Measurements from ENCODE around the gene RBM19.

Gene RBM19

GRCh38 chr12:113852264-113852663 lies 113.9 kb downstream of the RBM19 start:
- TF ChIP-seq, protein P1, sequence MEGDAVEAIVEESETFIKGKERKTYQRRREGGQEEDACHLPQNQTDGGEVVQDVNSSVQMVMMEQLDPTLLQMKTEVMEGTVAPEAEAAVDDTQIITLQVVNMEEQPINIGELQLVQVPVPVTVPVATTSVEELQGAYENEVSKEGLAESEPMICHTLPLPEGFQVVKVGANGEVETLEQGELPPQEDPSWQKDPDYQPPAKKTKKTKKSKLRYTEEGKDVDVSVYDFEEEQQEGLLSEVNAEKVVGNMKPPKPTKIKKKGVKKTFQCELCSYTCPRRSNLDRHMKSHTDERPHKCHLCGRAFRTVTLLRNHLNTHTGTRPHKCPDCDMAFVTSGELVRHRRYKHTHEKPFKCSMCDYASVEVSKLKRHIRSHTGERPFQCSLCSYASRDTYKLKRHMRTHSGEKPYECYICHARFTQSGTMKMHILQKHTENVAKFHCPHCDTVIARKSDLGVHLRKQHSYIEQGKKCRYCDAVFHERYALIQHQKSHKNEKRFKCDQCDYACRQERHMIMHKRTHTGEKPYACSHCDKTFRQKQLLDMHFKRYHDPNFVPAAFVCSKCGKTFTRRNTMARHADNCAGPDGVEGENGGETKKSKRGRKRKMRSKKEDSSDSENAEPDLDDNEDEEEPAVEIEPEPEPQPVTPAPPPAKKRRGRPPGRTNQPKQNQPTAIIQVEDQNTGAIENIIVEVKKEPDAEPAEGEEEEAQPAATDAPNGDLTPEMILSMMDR (IDR thresholded peaks at IDR 0.05; ENCODE audit: borderline replicate concordance, insufficient read depth, low read depth, low read length): no peak
- H3K4me3 ChIP-seq (ENCODE audit: low read depth, low read length): no peak overlapping the region

DNA sequence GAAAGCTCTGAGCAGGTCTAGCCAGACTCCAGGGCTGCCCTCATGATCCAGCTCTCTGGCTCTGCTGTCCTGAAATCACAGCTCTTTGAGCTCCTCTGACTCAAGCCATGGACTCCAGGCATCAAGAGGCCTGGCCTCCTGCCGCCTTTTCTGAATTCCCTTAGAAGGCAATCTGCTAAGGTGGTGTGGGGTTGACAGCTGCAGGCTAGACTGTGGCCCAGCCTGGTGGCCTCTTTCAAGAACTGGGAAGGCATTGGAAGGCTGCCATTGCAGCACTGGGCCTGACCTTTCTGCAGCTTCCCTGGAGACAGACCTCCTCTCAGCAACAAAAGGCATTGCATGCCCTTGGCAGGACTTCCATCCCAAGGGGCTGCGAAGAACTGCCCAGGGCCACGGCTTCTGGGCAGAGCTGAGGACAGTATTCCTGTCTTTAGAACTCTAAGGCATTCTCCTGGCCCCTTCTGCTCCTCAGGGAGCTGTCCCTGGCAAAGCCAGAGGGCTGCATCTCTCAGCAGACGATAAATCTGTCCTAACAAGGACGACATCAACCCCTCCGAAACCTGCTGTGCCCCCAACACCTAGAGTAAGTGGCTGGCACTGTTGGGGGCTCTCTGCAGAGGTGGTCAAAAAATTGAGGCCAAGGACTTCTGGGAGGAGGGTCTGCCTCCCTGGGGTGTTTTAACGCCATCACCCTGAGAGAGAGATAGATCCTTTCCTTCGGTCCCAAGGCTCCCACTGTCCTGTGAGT lies 115.6 kb downstream of the RBM19 start:
- no peak overlapping the region for H3K4me3 ChIP-seq (ENCODE audit: low read depth, low read length)
- TF ChIP-seq, protein P1 (IDR thresholded peaks at IDR 0.05; ENCODE audit: borderline replicate concordance, insufficient read depth, low read depth, low read length): no peak

GRCh38 chr12:113847856-113848255 lies 118.3 kb downstream of the RBM19 start:
- TF ChIP-seq, protein P1 (IDR thresholded peaks at IDR 0.05; ENCODE audit: borderline replicate concordance, insufficient read depth, low read depth, low read length): no peak
- no peak overlapping the region for H3K4me3 ChIP-seq (ENCODE audit: low read depth, low read length)

DNA sequence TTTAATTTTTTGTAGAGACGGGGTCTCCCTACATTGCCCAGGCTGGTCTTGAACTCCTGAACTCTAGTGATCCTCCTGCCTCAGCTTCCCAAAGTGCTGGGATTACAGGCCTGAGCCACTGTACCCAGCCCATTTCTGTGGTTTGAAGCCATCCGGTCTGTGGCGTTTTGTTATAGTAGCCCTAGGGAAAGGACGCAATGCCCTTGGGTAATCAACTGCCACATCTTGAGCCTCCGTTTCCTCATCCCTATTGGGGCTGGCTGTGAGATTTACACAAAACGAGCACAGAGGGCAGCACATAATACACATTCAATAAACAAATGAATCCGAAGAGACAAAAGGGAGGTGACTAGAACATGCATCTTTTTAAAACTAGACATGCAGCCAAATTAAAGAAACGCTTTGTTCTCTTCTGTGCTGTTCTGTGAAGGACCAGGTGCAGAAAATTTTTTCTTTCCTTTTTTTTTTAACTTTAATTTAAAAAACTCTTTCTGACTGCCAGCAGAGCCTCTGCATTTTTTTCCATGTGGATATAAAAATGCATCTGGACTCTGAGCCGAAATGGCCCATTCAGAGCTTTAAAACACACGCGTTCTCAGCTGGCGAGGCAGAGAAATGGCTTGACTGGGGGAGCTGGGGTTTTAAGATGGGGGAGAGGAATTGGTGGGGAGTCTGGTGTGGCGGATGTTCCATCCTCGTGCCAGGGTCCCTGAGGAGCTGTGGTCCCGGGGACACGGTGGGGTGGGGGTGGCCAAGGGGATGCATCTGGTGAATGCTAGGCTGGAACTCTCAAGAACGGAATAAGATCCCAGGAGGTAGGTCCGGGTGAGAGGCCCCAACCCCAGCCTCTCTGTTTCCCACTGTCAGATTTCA lies 119.0 kb downstream of the RBM19 start:
- no peak overlapping the region for H3K4me3 ChIP-seq (ENCODE audit: low read depth, low read length)
- TF ChIP-seq, protein P1 (IDR thresholded peaks at IDR 0.05; ENCODE audit: borderline replicate concordance, insufficient read depth, low read depth, low read length): no peak

DNA sequence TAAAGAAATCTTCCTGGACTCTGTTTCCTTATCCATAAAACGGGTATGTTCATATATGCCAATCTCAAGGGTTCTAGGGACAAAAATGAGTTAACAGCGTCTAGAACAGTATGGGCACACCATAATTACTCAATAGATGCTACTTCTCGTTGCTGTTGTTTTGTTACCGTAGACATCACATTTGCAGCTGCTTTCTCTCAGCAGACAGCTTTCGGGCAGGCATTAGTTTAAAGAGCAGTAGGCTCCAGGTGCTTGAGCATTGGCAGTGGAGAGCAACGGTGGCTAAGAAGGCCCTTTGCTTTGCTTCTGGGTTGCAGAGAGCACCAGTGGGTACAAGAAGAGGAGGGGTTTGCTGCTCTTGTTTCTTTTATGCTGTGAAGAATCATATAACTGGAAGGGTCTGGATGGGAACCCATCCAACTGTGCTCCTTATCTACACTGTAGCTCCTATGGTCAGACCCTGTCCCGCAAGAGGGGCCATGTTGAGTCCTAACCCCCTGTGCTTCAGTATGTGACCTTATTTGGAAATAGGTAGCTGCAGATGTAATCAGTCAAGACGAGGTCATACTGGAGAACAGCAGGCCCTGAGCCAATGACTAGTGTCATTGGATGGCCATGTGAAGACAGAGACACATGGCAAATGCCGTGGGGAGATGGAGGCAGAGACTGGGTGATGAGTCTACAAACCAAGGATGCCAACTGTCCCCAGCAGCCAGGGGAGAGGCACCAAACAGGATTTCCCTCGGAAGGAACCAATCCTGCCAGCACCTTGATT lies 120.0 kb downstream of the RBM19 start:
- TF ChIP-seq, protein P1 (IDR thresholded peaks at IDR 0.05; ENCODE audit: borderline replicate concordance, insufficient read depth, low read depth, low read length): no peak
- H3K4me3 ChIP-seq (ENCODE audit: low read depth, low read length): no peak overlapping the region

DNA sequence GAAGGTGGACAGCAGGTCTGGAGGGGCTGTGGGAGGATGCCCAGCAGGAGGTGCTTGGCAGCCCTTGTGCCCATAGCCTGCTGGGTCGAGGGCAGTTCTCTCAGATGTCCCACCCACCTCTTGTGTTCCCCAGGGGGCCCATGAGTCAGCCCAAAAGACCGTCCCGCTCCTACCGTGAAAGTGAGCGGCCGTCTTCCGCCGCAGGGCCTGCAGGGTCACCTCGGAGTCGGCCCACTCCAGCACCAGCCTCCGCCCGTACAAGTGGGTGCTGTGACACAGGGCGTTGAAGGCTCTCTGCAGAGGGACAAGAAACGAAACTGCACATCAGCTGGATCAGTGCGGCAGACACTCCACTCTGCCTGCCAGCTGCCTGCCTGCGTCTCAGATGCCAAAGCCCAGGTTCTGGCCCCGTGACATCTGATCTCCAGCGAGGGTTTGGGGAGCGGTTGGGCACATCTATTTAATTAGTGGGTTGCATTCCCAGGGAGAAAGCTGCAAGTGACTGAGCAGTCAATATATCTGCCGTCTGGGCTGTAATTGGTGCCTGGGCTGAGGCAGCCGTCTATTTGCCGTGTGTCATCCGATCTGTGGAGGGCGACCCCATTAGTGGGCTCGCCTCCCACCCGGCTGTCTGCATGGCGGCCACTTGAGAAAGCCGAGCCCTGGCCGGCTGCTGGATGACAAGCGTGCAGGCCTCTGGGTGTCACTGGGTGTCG lies 121.5 kb downstream of the RBM19 start:
- TF ChIP-seq, protein P1 (IDR thresholded peaks at IDR 0.05; ENCODE audit: borderline replicate concordance, insufficient read depth, low read depth, low read length): no peak
- no peak overlapping the region for H3K4me3 ChIP-seq (ENCODE audit: low read depth, low read length)
